ENCODE results near the gene TEX28. TPM values are rescaled to one million over a fixed set of nuclear protein-coding genes. Genes with fewer than 3 reads are reported as not detected.

TEX28 gene
- total RNA-seq, 1 donor from 2014 or later, result not detected

- Histone ChIP-seq H3K36me3 (no peaks in the 10 kb centered on the region), H3K4me3 (no peak overlapping the region), H3K27ac (replicated peaks) (no peak overlapping the region), H3K27me3 (ENCODE audit: low read depth) (no peaks in the 10 kb centered on the region), H3K4me1 (no peaks in the 10 kb centered on the region), H3K9me3 (replicated peaks) (no peaks in the 10 kb centered on the region)
- intact Hi-C loops (cut with micrococcal nuclease), result no loop called here
- TF ChIP-seq CTCF (IDR thresholded peaks at IDR 0.05; ENCODE audit: borderline replicate concordance), result peak; percentile 65
- no peak for DNase-seq
These were observed 22.6 kb upstream of the TEX28 start for GRCh38 chrX:154317391-154317995.

GRCh38 chrX:154315416-154315815 lies 20.5 kb upstream of the TEX28 start:
- H3K27ac ChIP-seq (replicated peaks), result no peak overlapping the region
- intact Hi-C loops (cut with micrococcal nuclease), result no loop called here
- no peak overlapping the region for H3K4me3 ChIP-seq
- no peaks in the 10 kb centered on the region for H3K27me3 ChIP-seq (ENCODE audit: low read depth)
- no peaks in the 10 kb centered on the region for H3K36me3 ChIP-seq
- H3K4me1 ChIP-seq, result no peaks in the 10 kb centered on the region
- H3K9me3 ChIP-seq (replicated peaks), result no peaks in the 10 kb centered on the region
- TF ChIP-seq CTCF (IDR thresholded peaks at IDR 0.05; ENCODE audit: borderline replicate concordance), result no peak
- no peak for DNase-seq

GRCh38 chrX:154313147-154313546 lies 18.2 kb upstream of the TEX28 start:
- intact Hi-C loops (cut with micrococcal nuclease), result no loop called here
- H3K9me3 ChIP-seq (replicated peaks), result no peaks in the 10 kb centered on the region
- DNase-seq, result no peak
- no peak overlapping the region for H3K27ac ChIP-seq (replicated peaks)
- no peaks in the 10 kb centered on the region for H3K27me3 ChIP-seq (ENCODE audit: low read depth)
- no peak for TF ChIP-seq CTCF (IDR thresholded peaks at IDR 0.05; ENCODE audit: borderline replicate concordance)
- peaks cover 4% of the 10 kb centered on the region for H3K4me1 ChIP-seq
- no peaks in the 10 kb centered on the region for H3K36me3 ChIP-seq
- H3K4me3 ChIP-seq, result no peak overlapping the region

GRCh38 chrX:154312116-154312515 lies 17.2 kb upstream of the TEX28 start:
- H3K4me3 ChIP-seq, result no peak overlapping the region
- H3K27me3 ChIP-seq (ENCODE audit: low read depth), result no peaks in the 10 kb centered on the region
- no peak for DNase-seq
- H3K4me1 ChIP-seq, result peaks cover 4% of the 10 kb centered on the region
- no peaks in the 10 kb centered on the region for H3K9me3 ChIP-seq (replicated peaks)
- no peak for TF ChIP-seq CTCF (IDR thresholded peaks at IDR 0.05; ENCODE audit: borderline replicate concordance)
- no peak overlapping the region for H3K27ac ChIP-seq (replicated peaks)
- H3K36me3 ChIP-seq, result no peaks in the 10 kb centered on the region
- intact Hi-C loops (cut with micrococcal nuclease), result no loop called here

- H3K4me1 ChIP-seq, result peaks cover 4% of the 10 kb centered on the region
- DNase-seq, result no peak
- H3K36me3 ChIP-seq, result no peaks in the 10 kb centered on the region
- H3K27ac ChIP-seq (replicated peaks), result no peak overlapping the region
- TF ChIP-seq CTCF (IDR thresholded peaks at IDR 0.05; ENCODE audit: borderline replicate concordance), result no peak
- H3K9me3 ChIP-seq (replicated peaks), result no peaks in the 10 kb centered on the region
- intact Hi-C loops (cut with micrococcal nuclease), result no loop called here
- no peaks in the 10 kb centered on the region for H3K27me3 ChIP-seq (ENCODE audit: low read depth)
- no peak overlapping the region for H3K4me3 ChIP-seq
These were observed 16.0 kb upstream of the TEX28 start for GRCh38 chrX:154310616-154311536.

Data from left ventricle myocardium inferior (tissue), 1 donor.